ENCODE measurements around the gene SMARCAL1. TPM values are rescaled to one million over a fixed set of nuclear protein-coding genes. Genes with fewer than 3 reads are reported as not detected.

Gene SMARCAL1
- total and polyA plus RNA-seq, 2 experiments from 2014 or later = 18.8 to 19.9 TPM

DNA sequence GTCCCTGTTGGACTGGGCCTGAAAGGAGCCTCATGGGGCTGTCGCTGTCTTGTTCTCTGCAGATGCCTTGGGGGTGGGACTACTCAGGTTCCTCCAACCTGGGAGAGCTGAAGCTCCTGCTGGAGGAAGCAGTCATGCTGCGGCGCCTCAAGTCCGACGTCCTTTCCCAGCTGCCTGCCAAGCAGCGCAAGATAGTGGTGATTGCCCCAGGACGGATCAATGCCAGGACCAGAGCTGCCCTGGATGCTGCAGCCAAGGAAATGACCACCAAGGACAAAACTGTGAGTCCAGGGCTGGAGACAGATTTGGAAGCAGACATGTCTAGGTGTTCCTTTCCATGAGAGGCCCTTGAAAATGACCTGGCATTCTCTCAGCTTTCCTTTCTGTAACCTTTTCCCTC lies 38.5 kb downstream of the SMARCAL1 start:
- H3K4me2 ChIP-seq = no peak overlapping the region
- 95% methylated on average over 7 of the region's 7 CpGs for WGBS (ENCODE audit: low lambda C conversion rate, missing lambda C conversion rate)
- H3K27ac ChIP-seq = no peak overlapping the region
- DNase-seq (ENCODE audit: low spot score) = no peak
- no peaks in the 10 kb centered on the region for H3K79me2 ChIP-seq
- H3K4me1 ChIP-seq (ENCODE audit: insufficient read depth) = no peaks in the 10 kb centered on the region
- TF ChIP-seq EZH2phosphoT487 (IDR thresholded peaks at IDR 0.05; ENCODE audit: low read depth, severe bottlenecking, unreplicated experiment) = no peak
- TF ChIP-seq, protein P1, sequence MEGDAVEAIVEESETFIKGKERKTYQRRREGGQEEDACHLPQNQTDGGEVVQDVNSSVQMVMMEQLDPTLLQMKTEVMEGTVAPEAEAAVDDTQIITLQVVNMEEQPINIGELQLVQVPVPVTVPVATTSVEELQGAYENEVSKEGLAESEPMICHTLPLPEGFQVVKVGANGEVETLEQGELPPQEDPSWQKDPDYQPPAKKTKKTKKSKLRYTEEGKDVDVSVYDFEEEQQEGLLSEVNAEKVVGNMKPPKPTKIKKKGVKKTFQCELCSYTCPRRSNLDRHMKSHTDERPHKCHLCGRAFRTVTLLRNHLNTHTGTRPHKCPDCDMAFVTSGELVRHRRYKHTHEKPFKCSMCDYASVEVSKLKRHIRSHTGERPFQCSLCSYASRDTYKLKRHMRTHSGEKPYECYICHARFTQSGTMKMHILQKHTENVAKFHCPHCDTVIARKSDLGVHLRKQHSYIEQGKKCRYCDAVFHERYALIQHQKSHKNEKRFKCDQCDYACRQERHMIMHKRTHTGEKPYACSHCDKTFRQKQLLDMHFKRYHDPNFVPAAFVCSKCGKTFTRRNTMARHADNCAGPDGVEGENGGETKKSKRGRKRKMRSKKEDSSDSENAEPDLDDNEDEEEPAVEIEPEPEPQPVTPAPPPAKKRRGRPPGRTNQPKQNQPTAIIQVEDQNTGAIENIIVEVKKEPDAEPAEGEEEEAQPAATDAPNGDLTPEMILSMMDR (IDR thresholded peaks at IDR 0.05; ENCODE audit: poor library complexity) = no peak
- no peak for TF ChIP-seq EZH2 (IDR thresholded peaks at IDR 0.05; ENCODE audit: borderline replicate concordance)
- no peak overlapping the region for H3K4me3 ChIP-seq
- no peaks in the 10 kb centered on the region for H3K27me3 ChIP-seq
- H4K20me1 ChIP-seq (ENCODE audit: insufficient read depth, poor library complexity, severe bottlenecking) = no peaks in the 10 kb centered on the region
- no peaks in the 10 kb centered on the region for H3K9me2 ChIP-seq (replicated peaks; ENCODE audit: insufficient read depth)
- H3K36me3 ChIP-seq (replicated peaks; ENCODE audit: insufficient read depth, low read depth) = peaks cover 11% of the 10 kb centered on the region
- no peaks in the 10 kb centered on the region for H3K9me3 ChIP-seq (ENCODE audit: low read depth)
- H2AFZ ChIP-seq = no peak overlapping the region

DNA sequence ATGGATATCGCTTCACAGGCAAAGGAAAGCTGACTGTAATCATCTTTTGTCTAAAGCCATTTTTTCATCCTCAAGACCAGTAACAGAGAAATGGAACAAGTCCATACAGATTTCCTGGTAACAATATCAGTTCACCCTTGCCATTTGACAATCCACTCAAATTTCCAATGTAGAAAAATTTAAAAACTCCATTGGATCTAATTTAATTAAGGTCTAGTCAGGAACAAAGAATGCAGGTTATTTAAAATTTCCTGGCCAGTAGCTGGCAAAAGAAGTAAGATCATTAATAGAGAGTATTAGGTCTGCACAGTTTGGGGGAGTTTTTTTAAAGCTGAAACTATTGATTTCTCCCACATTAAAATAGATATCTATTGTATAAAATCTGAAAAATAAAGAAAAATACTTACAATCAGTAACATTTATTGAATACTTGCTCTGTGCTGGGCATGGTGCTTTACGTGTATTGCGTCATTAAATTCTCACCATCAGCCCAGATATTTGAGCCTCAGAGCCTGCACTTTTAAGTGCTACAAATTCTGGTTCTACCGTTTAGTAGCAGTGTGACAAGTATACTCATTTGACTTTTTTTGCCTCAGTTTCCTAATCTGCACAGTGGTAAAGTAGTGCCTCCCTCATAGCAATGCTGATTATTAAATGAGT lies 41.8 kb downstream of the SMARCAL1 start:
- no peaks in the 10 kb centered on the region for H3K9me2 ChIP-seq (replicated peaks; ENCODE audit: insufficient read depth)
- H3K27me3 ChIP-seq = no peaks in the 10 kb centered on the region
- no peaks in the 10 kb centered on the region for H3K9me3 ChIP-seq (ENCODE audit: low read depth)
- WGBS (ENCODE audit: low lambda C conversion rate, missing lambda C conversion rate) = over 99% methylated on average over 4 of the region's 4 CpGs
- H3K4me3 ChIP-seq = no peak overlapping the region
- no peak for TF ChIP-seq EZH2phosphoT487 (IDR thresholded peaks at IDR 0.05; ENCODE audit: low read depth, severe bottlenecking, unreplicated experiment)
- TF ChIP-seq, protein P1 (IDR thresholded peaks at IDR 0.05; ENCODE audit: poor library complexity) = no peak
- TF ChIP-seq EZH2 (IDR thresholded peaks at IDR 0.05; ENCODE audit: borderline replicate concordance) = no peak
- DNase-seq (ENCODE audit: low spot score) = no peak
- no peaks in the 10 kb centered on the region for H3K79me2 ChIP-seq
- no peak overlapping the region for H2AFZ ChIP-seq
- no peaks in the 10 kb centered on the region for H4K20me1 ChIP-seq (ENCODE audit: insufficient read depth, poor library complexity, severe bottlenecking)
- H3K4me1 ChIP-seq (ENCODE audit: insufficient read depth) = no peaks in the 10 kb centered on the region
- no peak overlapping the region for H3K27ac ChIP-seq
- H3K36me3 ChIP-seq (replicated peaks; ENCODE audit: insufficient read depth, low read depth) = no peaks in the 10 kb centered on the region
- no peak overlapping the region for H3K4me2 ChIP-seq

DNA sequence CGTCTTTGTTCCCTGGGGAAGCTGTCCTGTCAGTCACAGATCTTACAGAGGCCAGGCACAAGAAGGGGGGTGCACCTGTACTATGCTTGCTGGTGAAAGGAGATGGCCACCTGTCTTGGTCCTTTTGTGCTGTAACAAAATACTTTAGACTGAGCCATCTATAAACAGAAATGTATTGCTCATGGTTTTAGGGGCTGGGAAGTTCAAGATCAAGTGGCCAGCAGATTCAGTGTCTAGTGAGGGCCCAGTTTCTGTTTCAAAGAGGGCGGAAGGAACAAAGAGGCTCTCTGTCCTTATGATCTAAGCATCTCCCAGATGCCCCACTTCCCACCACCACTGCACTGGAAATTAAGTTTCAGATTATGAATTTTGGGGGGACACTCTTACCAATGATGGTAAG lies 50.9 kb downstream of the SMARCAL1 start:
- WGBS (ENCODE audit: low lambda C conversion rate, missing lambda C conversion rate) = 93% methylated on average over 2 of the region's 2 CpGs
- H3K27me3 ChIP-seq = no peaks in the 10 kb centered on the region
- H3K4me1 ChIP-seq (ENCODE audit: insufficient read depth) = no peaks in the 10 kb centered on the region
- TF ChIP-seq EZH2 (IDR thresholded peaks at IDR 0.05; ENCODE audit: borderline replicate concordance) (no peak), EZH2phosphoT487 (IDR thresholded peaks at IDR 0.05; ENCODE audit: low read depth, severe bottlenecking, unreplicated experiment) (no peak)
- TF ChIP-seq, protein P1 (IDR thresholded peaks at IDR 0.05; ENCODE audit: poor library complexity) = no peak
- no peaks in the 10 kb centered on the region for H4K20me1 ChIP-seq (ENCODE audit: insufficient read depth, poor library complexity, severe bottlenecking)
- H3K9me3 ChIP-seq (ENCODE audit: low read depth) = no peaks in the 10 kb centered on the region
- no peak overlapping the region for H3K27ac ChIP-seq
- H3K36me3 ChIP-seq (replicated peaks; ENCODE audit: insufficient read depth, low read depth) = no peaks in the 10 kb centered on the region
- H3K79me2 ChIP-seq = no peaks in the 10 kb centered on the region
- no peak for DNase-seq (ENCODE audit: low spot score)
- H2AFZ ChIP-seq = no peak overlapping the region
- H3K4me3 ChIP-seq = no peak overlapping the region
- no peak overlapping the region for H3K4me2 ChIP-seq
- H3K9me2 ChIP-seq (replicated peaks; ENCODE audit: insufficient read depth) = no peaks in the 10 kb centered on the region

Measured in hepatocyte (in vitro differentiated cells).